Fibroblast of peridontal ligament (primary cell): Measurements from ENCODE around the gene ORAI3.

Source experiments
- DNase-seq: peaks from one replicate; pipeline ENCODE4 v3.0.0-alpha.2; 2010; ENCODE audit errors: extremely low read depth

The ORAI3 gene

DNA sequence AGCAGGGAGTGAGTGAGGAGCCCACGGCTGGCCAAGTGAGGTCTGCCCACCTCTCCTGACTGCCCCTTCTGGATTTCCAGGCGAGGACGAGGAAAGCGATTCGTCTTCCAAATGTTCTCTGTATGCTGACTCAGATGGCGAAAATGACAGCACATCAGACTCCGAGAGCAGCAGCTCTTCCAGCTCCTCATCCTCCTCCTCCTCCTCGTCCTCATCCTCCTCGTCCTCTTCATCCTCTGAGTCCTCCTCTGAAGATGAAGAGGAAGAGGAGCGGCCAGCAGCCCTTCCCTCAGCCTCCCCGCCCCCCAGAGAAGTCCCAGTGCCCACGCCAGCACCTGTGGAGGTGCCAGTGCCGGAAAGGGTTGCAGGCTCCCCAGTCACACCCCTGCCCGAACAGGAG lies 22.4 kb downstream of the ORAI3 start:
- DNase-seq, result no peak

DNA sequence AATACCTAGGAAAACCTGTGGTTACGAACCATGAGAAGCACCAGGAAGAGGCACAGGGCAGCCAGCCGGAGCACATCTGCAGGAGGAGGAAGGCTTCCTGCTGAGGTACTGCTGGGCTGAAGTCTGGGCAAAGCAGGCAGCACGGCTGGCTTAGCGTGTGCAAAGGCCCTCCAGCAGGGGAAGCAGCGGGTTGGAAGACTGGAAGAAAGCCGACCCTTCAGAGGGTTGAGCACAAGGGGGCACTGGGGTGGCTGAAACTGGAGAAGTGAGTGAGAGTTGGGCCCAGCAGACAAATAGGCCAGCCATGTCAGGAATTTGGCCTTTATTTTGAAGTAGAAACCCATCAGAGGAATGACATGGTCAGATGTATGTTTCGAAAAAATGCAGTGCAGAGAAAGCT lies 24.0 kb downstream of the ORAI3 start:
- no peak for DNase-seq

DNA sequence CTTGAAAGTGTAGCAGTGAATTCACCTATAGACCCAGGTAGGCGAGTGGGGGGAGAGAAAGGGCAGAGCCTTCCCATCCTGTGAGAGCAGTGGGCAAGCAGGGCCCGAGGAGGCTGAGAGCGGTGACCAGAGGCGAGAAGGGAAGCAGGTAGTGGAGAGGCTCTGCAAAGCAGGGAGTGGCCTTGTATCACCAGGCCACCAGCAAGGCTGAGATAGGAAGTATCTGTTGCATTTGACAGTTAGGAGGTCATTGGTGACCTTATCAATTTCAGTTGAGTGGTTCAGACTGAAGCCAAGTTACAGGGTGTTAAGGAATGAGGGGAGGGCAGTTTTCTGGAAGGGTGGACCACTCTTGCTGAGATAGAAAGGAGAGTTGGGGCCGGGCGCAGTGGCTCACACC lies 25.5 kb downstream of the ORAI3 start:
- no peak for DNase-seq

DNA sequence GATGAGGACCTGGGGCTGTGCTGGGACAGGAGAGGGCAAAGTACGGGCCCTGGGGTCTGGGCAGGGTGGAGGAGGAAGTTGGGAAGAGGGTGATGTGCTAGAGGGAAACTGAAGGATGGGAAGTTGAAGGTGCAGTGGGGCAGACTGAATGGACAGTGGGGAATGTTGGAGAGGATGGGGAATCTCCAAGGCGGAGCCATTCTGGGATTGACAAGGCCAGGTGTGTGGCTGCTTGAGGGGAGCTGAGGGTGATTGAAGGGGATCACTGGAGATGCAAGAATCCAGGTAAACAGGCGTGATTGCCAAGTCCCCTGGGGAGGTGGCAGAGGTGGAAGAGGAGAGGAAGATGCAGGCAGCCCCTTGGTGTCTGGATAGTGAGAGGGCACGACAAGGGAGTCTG lies 27.6 kb downstream of the ORAI3 start:
- DNase-seq, result no peak

DNA sequence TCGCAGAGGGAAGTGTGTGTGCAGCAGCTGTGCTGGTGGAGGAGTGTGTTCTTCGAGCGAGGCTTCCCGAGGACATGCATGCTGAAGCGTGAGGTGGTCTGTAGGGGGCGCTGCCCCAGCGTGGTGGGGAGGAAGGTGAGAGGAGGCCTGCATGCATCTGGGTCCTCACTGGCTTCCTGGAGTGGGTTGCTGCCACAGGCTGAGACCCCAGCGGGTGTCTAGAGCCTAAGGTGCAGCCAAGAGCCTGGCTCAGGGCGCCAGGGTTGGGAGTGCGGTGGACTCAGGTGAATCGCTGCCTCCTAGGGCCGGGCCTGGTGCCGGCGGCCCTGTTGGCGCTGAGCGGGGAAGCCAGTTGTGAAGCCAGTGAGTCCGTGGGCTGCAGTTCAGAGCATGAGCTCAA lies 28.6 kb downstream of the ORAI3 start:
- no peak for DNase-seq

DNA sequence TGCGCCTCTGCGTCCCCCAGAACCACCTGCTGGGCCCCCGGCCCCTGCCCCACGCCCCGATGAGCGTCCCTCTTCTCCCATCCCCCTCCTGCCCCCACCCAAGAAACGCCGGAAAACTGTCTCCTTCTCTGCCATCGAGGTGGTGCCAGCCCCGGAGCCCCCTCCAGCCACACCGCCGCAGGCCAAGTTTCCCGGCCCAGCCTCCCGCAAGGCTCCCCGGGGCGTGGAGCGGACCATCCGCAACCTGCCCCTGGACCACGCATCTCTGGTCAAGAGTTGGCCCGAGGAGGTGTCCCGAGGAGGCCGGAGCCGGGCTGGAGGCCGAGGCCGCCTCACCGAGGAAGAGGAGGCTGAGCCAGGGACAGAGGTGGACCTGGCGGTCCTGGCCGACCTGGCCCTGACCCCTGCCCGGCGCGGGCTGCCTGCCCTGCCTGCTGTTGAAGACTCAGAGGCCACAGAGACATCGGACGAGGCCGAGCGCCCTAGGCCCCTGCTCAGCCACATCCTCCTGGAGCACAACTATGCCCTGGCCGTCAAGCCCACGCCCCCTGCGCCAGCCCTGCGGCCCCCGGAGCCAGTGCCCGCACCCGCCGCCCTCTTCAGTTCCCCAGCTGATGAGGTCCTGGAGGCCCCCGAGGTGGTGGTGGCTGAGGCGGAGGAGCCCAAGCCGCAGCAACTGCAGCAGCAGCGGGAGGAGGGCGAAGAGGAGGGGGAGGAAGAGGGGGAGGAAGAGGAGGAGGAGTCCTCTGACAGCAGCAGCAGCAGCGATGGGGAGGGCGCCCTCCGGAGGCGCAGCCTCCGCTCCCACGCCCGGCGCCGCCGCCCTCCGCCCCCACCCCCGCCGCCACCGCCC lies 30.5 kb downstream of the ORAI3 start:
- no peak for DNase-seq

DNA sequence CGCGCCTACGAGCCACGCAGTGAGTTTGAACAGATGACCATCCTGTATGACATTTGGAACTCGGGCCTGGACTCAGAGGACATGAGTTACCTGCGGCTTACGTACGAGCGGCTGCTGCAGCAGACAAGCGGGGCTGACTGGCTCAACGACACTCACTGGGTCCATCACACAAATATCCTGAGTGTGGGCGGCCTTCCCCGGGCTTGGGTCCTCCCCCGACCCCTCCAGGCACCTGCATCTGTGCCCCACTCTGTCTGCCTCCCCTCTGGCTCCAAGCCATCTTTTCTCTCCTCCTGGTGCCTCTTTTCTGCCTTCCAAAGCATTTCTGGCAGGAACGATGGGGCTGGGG lies 31.1 kb downstream of the ORAI3 start:
- DNase-seq, result no peak

DNA sequence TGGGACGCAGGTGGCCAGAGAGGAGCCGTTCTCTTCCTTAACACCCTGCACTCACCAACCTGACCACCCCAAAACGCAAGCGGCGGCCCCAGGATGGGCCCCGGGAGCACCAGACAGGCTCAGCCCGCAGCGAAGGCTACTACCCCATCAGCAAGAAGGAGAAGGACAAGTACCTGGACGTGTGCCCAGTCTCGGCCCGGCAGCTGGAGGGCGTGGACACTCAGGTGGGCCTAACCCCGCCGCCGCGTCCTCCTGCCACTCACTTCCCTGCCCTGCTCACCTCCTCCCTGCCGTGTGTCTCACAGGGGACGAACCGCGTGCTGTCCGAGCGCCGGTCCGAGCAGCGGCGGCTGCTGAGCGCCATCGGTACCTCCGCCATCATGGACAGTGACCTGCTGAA lies 31.6 kb downstream of the ORAI3 start:
- no peak for DNase-seq

DNA sequence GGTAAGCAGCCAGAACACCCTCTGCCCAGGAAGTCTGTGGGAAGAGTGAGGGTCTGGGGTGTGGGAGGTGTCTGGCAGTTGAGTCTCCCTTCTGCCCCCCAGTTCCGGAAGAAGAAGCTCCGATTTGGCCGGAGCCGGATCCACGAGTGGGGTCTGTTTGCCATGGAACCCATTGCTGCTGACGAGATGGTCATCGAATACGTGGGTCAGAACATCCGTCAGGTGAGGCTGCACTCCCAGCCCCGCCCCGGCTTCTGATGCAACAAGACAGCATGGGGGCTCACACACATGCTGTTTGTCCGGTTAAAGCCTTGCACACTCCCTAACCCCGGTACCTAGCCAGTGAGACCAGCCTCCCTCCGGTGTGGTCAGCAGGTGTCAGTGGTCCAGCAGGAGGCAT lies 32.1 kb downstream of the ORAI3 start:
- DNase-seq, result no peak

DNA sequence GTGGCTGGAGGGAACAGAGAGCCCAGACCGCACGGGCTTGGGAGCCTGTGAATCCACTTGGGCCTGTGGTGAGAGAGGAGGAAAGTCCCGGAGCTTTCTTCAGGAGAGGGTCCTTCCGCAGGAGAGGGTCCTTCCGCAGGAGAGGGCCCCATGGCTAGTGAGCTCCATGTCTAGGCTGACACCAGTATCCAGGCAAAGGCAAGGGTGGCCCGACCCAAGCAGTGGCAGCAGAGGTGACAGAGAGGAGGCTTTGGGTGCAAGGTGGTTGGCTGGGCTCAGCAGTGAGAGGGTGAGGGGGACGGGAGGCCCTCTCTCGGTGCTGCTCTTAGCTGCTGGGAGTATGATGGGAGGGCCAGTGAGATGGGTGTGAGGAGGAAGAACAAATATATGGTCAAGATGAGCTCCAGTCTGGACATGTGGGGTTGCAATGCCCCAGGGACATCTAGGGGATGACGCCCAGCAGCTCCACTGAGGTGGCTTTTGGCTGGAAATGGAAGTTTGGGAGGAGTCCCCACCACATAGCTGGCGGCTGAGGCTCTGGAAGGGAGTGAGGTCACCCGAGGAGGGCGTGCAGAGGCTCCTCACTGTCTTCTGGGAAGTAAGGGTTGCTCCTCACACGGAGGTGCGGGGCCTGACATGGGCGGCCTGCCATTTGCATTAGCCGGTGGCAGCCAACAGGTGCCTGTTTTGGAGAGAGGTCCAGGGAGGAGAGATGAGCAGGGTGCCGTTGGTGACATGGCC lies 33.9 kb downstream of the ORAI3 start:
- peak; percentile 49 for DNase-seq

DNA sequence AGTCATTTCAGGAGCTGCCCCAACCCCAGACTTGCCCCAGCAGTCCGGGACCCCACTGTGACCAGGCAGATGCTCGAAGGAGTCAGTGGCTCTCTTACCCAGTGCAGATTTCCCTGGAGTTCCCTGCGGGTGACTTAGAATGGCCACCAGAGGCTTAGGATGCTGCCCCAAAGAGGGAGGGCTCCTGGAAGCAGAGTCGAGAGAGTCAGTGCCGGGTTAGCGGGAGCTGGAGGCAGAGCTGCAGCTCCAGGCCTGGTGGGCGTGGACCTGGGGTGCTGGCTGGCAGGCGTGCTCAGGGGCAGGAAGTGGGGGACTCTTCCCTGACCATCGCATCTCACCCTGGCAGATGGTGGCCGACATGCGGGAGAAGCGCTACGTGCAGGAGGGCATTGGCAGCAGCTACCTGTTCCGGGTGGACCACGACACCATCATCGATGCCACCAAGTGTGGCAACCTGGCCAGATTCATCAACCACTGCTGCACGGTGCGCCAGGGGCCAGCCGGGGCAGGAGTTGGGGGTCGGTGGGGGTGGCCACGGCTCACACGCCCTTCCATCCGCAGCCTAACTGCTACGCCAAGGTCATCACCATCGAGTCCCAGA lies 34.5 kb downstream of the ORAI3 start:
- DNase-seq, result no peak

DNA sequence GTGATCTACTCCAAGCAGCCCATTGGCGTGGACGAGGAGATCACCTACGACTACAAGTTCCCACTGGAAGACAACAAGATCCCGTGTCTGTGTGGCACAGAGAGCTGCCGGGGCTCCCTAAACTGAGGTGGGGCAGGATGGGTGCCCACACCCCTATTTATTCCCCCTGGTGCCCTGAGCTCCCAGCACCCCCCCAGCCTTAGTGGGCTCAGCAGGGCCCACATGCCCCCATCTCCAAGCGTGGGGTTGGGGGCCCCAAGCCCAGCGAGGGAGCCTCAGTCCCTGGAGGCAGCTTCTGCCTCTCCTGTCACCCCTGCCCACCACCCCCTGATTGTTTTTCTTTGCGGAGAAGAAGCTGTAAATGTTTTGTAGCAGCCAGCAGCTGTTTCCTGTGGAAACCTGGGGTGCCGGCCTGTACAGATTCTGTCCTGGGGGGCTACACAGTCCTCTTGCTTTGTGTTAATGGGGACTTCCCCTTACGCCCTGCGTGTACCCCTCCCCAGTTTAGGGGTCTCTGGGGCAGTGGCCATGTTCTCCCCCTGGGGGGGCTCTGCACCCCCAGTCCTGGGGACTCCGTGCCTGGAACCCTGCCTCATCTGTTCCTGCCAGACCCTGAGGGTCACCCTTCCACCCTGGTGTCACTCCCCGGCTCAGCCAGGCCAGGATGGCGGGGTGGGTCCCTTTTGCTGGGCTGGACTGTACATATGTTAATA lies 35.2 kb downstream of the ORAI3 start:
- DNase-seq, result no peak

DNA sequence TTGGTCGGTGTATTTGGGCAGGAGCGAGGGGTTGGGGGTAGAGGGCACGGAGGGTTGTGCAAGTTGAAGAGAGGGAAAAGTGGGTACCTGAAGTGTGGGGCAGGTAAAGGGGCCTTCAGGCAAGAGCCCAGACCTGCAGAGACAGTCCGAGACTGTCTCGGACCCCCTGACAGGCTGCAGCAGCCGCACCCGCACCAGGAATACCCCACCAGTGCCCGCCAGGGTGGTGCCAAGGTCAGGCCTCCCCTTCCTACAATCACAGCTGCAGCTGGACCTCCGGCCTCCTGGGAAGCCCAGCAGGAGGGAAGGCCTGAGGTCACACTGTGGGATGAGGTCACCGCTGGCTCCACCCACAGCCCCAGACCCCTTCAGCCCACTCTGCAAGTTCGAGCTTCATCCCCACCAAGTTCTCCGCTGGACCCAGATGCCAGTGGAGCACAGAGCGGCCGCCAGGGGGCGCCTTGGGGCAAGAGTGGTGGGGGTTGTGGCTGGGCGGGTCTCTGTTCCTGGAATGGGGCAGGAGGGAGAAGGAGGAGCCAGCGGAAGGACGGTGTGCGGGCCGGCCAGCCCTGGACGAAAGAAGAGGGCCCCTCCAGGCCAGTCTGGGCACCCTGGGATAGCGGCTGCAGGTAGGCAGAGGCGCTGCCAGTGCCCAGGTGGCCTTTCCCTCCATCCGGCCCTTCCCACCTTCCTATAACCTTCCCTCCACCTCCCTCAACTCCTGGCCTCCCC lies 36.0 kb downstream of the ORAI3 start, which contains the start of gene HSD3B7:
Gene HSD3B7 (plus strand): TSS at position 539 of the 732 bp plus-strand sequence. CDS start 452 bp downstream, outside the sequence.
- DNase-seq, result peak; percentile 74

DNA sequence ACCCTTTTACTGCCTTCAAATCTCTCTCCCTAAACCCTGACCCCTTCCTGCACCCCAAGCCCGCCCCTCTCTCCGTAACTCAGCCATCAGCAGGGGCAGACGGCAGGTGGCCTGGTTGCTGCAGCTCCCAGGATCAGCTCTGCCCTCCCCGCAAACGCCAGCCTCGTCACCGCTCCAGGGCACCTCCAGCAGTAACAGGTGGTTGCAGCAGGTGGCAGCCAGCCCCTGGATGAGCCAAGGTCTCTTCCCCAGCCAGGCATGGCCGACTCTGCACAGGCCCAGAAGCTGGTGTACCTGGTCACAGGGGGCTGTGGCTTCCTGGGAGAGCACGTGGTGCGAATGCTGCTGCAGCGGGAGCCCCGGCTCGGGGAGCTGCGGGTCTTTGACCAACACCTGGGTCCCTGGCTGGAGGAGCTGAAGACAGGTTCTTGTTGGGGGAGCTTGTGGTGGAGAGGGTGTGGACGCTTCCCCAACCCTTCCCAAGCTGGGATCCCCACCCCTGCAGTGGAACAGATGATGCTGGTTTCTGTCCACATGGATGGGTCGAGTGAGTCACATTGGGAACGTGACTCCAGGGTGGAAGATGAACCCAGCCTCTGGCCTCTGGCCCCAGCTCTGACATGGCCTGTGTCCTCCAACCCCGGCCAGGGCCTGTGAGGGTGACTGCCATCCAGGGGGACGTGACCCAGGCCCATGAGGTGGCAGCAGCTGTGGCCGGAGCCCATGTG lies 36.7 kb downstream of the ORAI3 start:
- DNase-seq, result no peak

DNA sequence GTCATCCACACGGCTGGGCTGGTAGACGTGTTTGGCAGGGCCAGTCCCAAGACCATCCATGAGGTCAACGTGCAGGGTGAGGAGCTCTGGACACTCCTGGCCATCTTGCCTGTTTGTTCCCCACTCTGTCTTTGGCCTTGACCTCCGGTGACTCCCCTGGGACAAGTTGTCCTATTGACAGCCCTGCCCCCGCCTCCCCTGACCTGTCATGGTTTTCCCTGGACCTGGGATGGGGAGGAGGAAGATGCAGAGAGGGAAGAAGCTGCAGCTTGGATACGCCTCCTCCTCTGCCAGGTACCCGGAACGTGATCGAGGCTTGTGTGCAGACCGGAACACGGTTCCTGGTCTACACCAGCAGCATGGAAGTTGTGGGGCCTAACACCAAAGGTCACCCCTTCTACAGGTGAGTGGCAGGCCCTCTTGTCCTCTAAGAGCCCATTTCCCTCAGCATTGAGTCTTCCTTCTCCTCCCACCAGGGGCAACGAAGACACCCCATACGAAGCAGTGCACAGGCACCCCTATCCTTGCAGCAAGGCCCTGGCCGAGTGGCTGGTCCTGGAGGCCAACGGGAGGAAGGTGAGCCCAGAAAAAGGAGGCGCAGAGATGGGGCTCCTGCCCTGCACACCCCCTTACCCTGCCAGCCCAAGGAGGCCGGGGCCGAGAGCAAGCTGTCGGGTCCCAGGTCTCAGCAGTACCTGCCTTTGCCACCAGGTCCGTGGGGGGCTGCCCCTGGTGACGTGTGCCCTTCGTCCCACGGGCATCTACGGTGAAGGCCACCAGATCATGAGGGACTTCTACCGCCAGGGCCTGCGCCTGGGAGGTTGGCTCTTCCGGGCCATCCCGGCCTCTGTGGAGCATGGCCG lies 37.5 kb downstream of the ORAI3 start:
- no peak for DNase-seq

DNA sequence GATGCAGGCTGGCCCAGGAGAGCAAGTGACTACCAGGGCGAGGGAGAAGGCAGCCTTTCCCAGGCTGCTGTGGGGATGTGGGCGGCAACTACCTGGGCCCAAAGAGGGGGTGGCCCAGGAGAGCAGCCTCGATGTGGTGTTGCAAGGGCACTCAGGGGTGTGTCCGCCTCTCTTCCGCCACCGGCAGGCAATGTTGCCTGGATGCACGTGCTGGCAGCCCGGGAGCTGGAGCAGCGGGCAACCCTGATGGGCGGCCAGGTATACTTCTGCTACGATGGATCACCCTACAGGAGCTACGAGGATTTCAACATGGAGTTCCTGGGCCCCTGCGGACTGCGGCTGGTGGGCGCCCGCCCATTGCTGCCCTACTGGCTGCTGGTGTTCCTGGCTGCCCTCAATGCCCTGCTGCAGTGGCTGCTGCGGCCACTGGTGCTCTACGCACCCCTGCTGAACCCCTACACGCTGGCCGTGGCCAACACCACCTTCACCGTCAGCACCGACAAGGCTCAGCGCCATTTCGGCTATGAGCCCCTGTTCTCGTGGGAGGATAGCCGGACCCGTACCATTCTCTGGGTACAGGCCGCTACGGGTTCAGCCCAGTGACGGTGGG lies 38.8 kb downstream of the ORAI3 start:
- no peak for DNase-seq

DNA sequence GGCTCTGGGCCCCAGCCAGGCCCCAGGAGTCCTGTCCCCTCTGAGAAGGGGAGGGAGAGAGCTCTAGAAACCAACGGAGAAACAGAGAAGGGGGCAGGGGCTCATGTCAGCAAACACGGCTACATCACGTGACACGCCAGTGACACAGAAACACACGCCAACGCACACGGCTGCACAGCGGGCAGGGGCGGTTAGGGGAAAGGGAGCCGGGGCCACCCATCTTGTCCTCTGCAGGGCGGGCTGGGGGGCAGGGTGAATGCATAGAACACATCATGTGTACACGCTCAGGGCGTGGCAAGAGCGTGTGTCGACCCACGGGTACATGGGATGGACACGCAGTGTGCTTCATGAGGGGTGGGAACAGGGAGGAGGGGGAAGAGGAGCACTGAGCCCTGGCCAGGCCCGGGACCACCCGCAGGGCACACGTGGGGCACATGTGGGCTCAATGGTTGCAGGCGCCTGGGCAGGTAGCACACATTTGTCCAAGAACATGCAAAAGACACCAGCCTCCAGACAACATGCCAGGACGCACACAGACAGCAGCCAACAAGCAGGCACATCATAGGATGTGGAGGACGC lies 40.7 kb downstream of the ORAI3 start:
- no peak for DNase-seq

DNA sequence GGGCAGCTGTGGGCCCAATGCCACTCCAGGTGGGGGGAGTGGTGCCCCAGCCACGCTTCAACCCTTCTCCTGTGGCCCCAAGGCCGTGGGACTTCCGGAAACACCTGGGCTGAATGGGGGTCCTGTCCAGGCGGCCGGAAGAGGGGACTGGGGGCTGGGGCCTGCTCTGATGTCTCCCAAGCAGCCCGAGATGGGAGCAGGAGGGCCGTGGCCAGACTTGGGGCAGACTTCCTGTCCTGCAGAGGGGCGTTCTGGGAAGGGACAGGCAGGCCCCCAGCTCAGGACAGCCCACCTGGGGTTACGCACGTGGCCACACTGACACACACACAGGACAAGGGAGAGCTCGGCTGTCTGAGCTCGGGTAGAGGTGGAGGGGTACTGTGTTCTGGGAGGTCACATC lies 41.2 kb downstream of the ORAI3 start:
- no peak for DNase-seq

DNA sequence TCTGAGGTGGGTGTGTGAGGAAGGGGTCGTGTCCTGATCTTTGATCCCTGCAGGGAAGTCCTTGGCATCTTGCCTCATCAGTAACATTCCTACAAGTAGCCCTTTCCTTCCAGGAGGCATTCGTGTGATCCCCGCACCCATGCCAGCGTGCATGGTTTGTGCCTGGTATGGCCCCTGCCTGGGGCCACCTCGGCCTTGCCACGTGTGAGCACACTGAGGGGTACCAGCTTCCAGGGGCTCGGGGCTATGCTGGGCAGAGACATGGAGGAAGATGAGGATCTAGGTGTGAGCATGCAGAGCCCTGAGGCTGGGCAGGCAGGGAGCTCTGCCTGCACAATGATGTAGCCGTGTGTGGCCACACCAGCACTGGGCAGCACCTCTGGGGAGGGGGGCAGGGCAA lies 42.2 kb downstream of the ORAI3 start:
- no peak for DNase-seq
